Hippocampal formation (tissue), 2 donors: Measurements from ENCODE around the gene C6orf52.
"Not testable (repeated sequence)": the region's sequence is repeated elsewhere in the genome, so short reads cannot be mapped to it uniquely, and the experiment has no call there.

ENCODE experiments used
- DNase-seq, 2 donors: peaks; one replicate each; lab custom pipeline; 2025; lab: John Stamatoyannopoulos, UW

The C6orf52 gene

GRCh38 chr6:10696655-10697054, 2.2 kb upstream of the C6orf52 start:
- no peak for DNase-seq

- DNase-seq = no peak
These were observed 756 bp upstream of the C6orf52 start for GRCh38 chr6:10695086-10695657.

- no peak for DNase-seq
These were observed 1.4 kb downstream of the C6orf52 start for GRCh38 chr6:10692965-10693538.

GRCh38 chr6:10690651-10691445, 3.6 kb downstream of the C6orf52 start:
- DNase-seq = no peak

GRCh38 chr6:10687582-10687981, 6.8 kb downstream of the C6orf52 start:
- DNase-seq = no peak

- DNase-seq = no peak
These were observed 7.5 kb downstream of the C6orf52 start for GRCh38 chr6:10686901-10687300.

- no peak for DNase-seq
These were observed 9.1 kb downstream of the C6orf52 start for GRCh38 chr6:10685092-10685915.

GRCh38 chr6:10684618-10685017, 9.8 kb downstream of the C6orf52 start:
- no peak for DNase-seq

- DNase-seq = no peak
These were observed 11.9 kb downstream of the C6orf52 start for GRCh38 chr6:10682355-10682988.

- no peak for DNase-seq
These were observed 12.6 kb downstream of the C6orf52 start for GRCh38 chr6:10681795-10682194.

- no peak for DNase-seq
These were observed 16.0 kb downstream of the C6orf52 start for GRCh38 chr6:10678456-10678855.

GRCh38 chr6:10676403-10676802, 18.0 kb downstream of the C6orf52 start:
- DNase-seq = no peak

- no peak for DNase-seq
These were observed 26.1 kb downstream of the C6orf52 start for GRCh38 chr6:10668126-10668917.

- not testable (repeated sequence) for DNase-seq
These were observed 28.8 kb downstream of the C6orf52 start for GRCh38 chr6:10665595-10665994.

- no peak for DNase-seq
These were observed 31.7 kb downstream of the C6orf52 start for GRCh38 chr6:10662742-10663141.

GRCh38 chr6:10662207-10662606, 32.2 kb downstream of the C6orf52 start:
- no peak for DNase-seq

GRCh38 chr6:10660431-10661191, 33.8 kb downstream of the C6orf52 start:
- DNase-seq = not testable (repeated sequence)

- no peak for DNase-seq
These were observed 34.6 kb downstream of the C6orf52 start for GRCh38 chr6:10659699-10660348.

GRCh38 chr6:10658910-10659698, 35.3 kb downstream of the C6orf52 start:
- DNase-seq = no peak
